Spleen (tissue), 7 donors: Measurements from ENCODE around the gene AGPS.

ENCODE experiments used
- POLR2A ChIP-seq, 3 donors: fragments of 450-650 bp; IDR thresholded peaks; one replicate each; pipeline ENCODE4 v1.5.1; 2017; ENCODE audit warnings: antibody characterized with exemption in 3 of 3, mild to moderate bottlenecking in 1 of 3
- POLR2AphosphoS5 ChIP-seq, 3 donors: sonication (generic); formaldehyde crosslinking; IDR thresholded peaks; one replicate each; pipeline ENCODE4 v1.5.1; 2017; ENCODE audit warnings: antibody characterized with exemption in 3 of 3
- TF ChIP-seq, protein P1 (sequence below), 11 experiments: fragments of 200-600 bp in 7 of 11; fragments of 450-650 bp in 4 of 11; sonication (generic) in 4 of 11; IDR thresholded peaks in 8 of 11; conservative IDR thresholded peaks in 3 of 11; 1 replicate in 7 of 11; 2 replicates in 4 of 11; pipeline versions ENCODE4 v1.4.0 to v1.8.0; 2016 to 2021; ENCODE audit warnings: antibody characterized with exemption in 11 of 11, inconsistent platforms in 4 of 11, mild to moderate bottlenecking in 1 of 11
- donor health status: DM: no; HTN: no; CAD: no; lungs with moderate emphysema.
- donor health status: DM: no; HTN: no; CAD: no.
- donor health status: DM: no; HTN: no; CAD: no.

DNA sequence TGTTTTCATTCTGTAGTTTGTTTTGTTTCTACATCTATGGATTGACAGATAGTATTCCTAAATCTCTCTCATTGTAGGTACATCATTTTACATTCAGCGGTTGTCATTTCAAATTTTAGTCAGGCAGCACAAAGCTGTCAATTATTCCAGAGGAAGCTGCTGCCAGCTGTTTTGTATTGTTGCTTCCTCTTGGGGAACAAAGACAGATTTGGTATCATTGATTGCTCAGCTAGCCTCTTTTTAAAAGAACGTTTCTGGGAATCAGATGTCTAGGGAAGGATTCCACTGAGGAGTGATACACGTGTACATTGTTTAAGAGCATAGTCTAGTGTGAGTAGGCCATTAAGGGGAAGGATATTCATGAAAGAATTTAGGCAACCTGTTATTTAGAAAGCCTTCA is 145.8 kb downstream of the AGPS start:
- TF ChIP-seq, protein P1, sequence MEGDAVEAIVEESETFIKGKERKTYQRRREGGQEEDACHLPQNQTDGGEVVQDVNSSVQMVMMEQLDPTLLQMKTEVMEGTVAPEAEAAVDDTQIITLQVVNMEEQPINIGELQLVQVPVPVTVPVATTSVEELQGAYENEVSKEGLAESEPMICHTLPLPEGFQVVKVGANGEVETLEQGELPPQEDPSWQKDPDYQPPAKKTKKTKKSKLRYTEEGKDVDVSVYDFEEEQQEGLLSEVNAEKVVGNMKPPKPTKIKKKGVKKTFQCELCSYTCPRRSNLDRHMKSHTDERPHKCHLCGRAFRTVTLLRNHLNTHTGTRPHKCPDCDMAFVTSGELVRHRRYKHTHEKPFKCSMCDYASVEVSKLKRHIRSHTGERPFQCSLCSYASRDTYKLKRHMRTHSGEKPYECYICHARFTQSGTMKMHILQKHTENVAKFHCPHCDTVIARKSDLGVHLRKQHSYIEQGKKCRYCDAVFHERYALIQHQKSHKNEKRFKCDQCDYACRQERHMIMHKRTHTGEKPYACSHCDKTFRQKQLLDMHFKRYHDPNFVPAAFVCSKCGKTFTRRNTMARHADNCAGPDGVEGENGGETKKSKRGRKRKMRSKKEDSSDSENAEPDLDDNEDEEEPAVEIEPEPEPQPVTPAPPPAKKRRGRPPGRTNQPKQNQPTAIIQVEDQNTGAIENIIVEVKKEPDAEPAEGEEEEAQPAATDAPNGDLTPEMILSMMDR (IDR thresholded peaks at IDR 0.05 in 8 of 11, conservative IDR thresholded peaks at IDR 0.05 in 3 of 11) = no peak
- TF ChIP-seq POLR2A (IDR thresholded peaks at IDR 0.05) (no peak), POLR2AphosphoS5 (IDR thresholded peaks at IDR 0.05) (no peak)
